ENCODE data around the gene ANKRD52.
A peak's percentile ranks its signal among the peaks of the same experiment; 100 is the strongest.

- TF ChIP-seq, protein P1, sequence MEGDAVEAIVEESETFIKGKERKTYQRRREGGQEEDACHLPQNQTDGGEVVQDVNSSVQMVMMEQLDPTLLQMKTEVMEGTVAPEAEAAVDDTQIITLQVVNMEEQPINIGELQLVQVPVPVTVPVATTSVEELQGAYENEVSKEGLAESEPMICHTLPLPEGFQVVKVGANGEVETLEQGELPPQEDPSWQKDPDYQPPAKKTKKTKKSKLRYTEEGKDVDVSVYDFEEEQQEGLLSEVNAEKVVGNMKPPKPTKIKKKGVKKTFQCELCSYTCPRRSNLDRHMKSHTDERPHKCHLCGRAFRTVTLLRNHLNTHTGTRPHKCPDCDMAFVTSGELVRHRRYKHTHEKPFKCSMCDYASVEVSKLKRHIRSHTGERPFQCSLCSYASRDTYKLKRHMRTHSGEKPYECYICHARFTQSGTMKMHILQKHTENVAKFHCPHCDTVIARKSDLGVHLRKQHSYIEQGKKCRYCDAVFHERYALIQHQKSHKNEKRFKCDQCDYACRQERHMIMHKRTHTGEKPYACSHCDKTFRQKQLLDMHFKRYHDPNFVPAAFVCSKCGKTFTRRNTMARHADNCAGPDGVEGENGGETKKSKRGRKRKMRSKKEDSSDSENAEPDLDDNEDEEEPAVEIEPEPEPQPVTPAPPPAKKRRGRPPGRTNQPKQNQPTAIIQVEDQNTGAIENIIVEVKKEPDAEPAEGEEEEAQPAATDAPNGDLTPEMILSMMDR (IDR thresholded peaks at IDR 0.05), result peak; percentile 57
- TF ChIP-seq EZH2 (IDR thresholded peaks at IDR 0.05), result no peak
- no peak for TF ChIP-seq EZH2phosphoT487 (IDR thresholded peaks at IDR 0.05)
Observed at GRCh38 chr12:56271031-56271430, 12.8 kb upstream of the ANKRD52 start.

Measured in neural progenitor cell (in vitro differentiated cells).